HG03095 (cell line): Measurements from ENCODE around the gene IGSF8.

ENCODE experiments used
- ATAC-seq: cut with Tn5 transposase; IDR thresholded peaks from one replicate; pipeline ENCODE4 v1.9.1; 2021; ENCODE audit warnings: moderate library complexity; ENCODE audit not compliant: unreplicated experiment

The IGSF8 gene

DNA sequence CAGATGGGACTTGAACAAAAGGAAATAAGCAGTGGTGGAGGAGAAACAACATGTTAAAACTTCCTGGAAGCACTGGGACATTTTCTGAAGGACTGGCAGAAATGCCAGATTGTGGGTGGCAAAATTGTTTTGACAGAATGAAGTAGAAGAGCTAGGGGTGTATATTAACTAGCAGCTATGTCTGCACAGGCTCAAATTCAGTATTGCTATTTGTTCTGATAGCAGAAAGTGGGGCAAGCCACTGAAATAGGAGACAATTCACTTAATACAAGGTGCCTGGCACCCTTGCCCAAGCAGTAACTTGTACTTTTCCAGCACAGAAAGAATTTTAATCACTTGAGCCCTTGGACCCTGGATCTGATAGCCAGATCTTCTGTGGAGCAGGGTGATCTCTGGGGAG is 54.9 kb downstream of the IGSF8 start:
- no peak for ATAC-seq
